GM10248 (cell line): Measurements from ENCODE around the gene RPL36AL.
A peak's percentile ranks its signal among the peaks of the same experiment; 100 is the strongest.

ENCODE experiments used
- CTCF ChIA-PET: fragments of 300-600 bp; sonication (Branson Sonifier 250); formaldehyde crosslinking; extraction: SDS; loops from one replicate; lab custom pipeline; 2021; ENCODE audit warnings: antibody characterized with exemption; lab: Yijun Ruan, JAX
- POLR2A ChIA-PET: fragments of 350-650 bp; sonication (Branson Sonifier 250); formaldehyde crosslinking; extraction: SDS; loops from one replicate; lab custom pipeline; 2020; ENCODE audit warnings: antibody characterized with exemption; lab: Yijun Ruan, JAX
- DNase-seq: peaks from one replicate; pipeline ENCODE4 v3.0.0; 2012; ENCODE audit errors: extremely low spot score
- TF ChIP-seq, protein P1 (sequence below): IDR thresholded peaks from 2 replicates; pipeline ENCODE4 v1.5.1; 2012; ENCODE audit warnings: mild to moderate bottlenecking, low read depth; ENCODE audit errors: extremely low read depth, missing control alignments, control extremely low read depth

The RPL36AL gene

DNA sequence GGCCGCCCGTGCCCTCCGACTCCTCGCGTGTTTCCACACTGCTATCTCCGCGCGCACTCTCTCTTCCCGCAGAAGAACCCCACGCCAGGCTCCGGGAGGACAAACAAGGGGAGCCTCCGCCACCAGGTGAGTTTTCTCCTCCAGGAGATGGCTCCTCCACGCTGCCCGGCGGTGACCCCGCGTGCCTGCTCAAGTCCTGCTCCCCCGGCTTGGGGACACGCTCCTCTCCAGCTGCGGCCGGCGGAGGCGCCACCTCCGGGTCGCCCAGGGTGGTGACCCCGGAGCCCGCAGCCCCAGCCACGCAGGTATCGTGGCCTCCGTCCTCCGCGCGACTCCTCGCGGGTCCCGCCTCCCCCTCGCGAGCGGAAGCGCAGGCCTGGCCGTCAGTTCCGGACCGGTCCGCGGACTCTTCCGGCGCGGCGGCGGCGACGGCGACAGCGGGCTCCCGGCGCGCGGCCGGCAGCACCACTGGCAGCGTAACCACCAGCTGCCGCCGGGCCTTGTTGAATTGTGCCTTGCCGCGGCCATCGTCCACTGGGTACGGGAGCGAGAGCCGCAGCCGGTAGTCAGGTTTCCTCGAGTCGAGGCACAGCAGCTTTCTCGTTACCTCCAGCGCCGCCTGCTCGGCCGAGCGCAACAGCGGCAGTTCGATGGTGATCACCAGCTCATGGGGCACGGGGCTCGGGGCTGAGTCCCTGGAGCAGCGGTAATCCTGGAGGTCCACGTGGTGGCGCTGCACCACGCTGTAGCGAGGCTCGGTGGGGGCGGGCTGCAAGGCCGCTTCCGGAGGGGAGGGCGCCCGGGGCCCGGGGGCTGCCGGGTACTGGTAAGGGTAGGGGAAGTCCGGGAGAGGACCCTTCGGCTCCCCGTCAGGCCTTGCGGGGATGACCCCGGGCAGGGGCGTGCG is 13.5 kb upstream of the RPL36AL start:
- TF ChIP-seq, protein P1, sequence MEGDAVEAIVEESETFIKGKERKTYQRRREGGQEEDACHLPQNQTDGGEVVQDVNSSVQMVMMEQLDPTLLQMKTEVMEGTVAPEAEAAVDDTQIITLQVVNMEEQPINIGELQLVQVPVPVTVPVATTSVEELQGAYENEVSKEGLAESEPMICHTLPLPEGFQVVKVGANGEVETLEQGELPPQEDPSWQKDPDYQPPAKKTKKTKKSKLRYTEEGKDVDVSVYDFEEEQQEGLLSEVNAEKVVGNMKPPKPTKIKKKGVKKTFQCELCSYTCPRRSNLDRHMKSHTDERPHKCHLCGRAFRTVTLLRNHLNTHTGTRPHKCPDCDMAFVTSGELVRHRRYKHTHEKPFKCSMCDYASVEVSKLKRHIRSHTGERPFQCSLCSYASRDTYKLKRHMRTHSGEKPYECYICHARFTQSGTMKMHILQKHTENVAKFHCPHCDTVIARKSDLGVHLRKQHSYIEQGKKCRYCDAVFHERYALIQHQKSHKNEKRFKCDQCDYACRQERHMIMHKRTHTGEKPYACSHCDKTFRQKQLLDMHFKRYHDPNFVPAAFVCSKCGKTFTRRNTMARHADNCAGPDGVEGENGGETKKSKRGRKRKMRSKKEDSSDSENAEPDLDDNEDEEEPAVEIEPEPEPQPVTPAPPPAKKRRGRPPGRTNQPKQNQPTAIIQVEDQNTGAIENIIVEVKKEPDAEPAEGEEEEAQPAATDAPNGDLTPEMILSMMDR, result peak; percentile 94
- ChIA-PET CTCF (interaction anchor here (0.6 to 6.6 kb wide), 36 partner anchors 9 to 1151 kb away, joined by 3 to 76 read pairs (median 5); partner anchors contain the start of genes KLHDC2, LRR1, MGAT2 and NEMF), POLR2A (interaction anchor here (0.7 to 2.2 kb wide), 5 partner anchors 10 to 133 kb away, joined by 3 to 16 read pairs (median 4); partner anchors contain the start of genes KLHDC2, MGAT2, RPL36AL and RPS29)
- DNase-seq, result peak; percentile 93

GRCh38 chr14:49623941-49624839 is 3.8 kb upstream of the RPL36AL start:
- ChIA-PET CTCF (interaction anchor here (2.1 to 7.5 kb wide), 2 partner anchors 10 to 38 kb away, joined by 5 to 76 read pairs; partner anchors contain the start of genes DNAAF2 and RPS29), POLR2A (interaction anchor here (0.5 to 1.5 kb wide), 5 partner anchors 10 to 38 kb away, joined by 3 to 7 read pairs (median 5); partner anchors contain the start of genes DNAAF2, LRR1 and RPS29)
- TF ChIP-seq, protein P1, result no peak
- peak; percentile 27 for DNase-seq

DNA sequence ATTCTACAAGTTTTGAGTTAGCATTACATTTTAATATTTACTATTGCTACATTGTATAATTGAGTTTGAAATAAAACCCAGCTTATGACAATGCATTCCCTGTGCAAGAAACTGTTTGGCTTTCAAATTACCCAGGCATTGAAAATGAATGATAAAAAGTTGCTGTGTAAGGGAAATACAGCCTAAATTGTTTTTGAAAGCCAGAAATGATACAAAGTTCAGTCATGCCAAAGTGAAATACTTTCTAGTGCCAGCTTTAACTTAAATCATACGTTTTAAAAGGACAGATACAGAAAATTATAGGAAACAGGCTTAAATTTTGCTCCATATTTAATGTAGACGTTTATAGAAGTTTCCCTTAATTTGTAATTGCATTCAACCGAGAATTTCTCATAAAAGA is 3.0 kb upstream of the RPL36AL start:
- ChIA-PET POLR2A (interaction anchor here (0.5 to 1.5 kb wide), 4 partner anchors 11 to 37 kb away, joined by 3 to 7 read pairs (median 5); partner anchors contain the start of genes DNAAF2, LRR1 and RPS29), CTCF (interaction anchor here (2.1 to 7.5 kb wide), 2 partner anchors 11 to 38 kb away, joined by 5 to 76 read pairs; partner anchors contain the start of genes DNAAF2 and RPS29)
- TF ChIP-seq, protein P1, result no peak
- no peak for DNase-seq

GRCh38 chr14:49622022-49622607 is 1.7 kb upstream of the RPL36AL start:
- DNase-seq, result no peak
- TF ChIP-seq, protein P1, result no peak
- CTCF ChIA-PET, result interaction anchor here (1.9 to 7.5 kb wide), 3 partner anchors 12 to 35 kb away, joined by 9 to 76 read pairs (median 13); partner anchors contain the start of genes DNAAF2, LRR1 and RPS29
- POLR2A ChIA-PET, result interaction anchor here (1.1 to 2.5 kb wide), 5 partner anchors 9 to 173 kb away, joined by 3 to 16 read pairs (median 7); partner anchors contain the start of genes DNAAF2 and RPS29

- POLR2A ChIA-PET, result interaction anchor here (0.6 to 2.5 kb wide), 14 partner anchors 10 to 462 kb away, joined by 3 to 16 read pairs (median 4); partner anchors contain the start of genes DNAAF2, LRR1, POLE2 and RPS29
- TF ChIP-seq, protein P1, result no peak
- DNase-seq, result peak; percentile 47
- CTCF ChIA-PET, result interaction anchor here (0.6 to 7.5 kb wide), 10 partner anchors 10 to 241 kb away, joined by 3 to 76 read pairs (median 9); partner anchors contain the start of genes DNAAF2, LRR1 and RPS29
Measured at GRCh38 chr14:49621114-49621881, 872 bp upstream of the RPL36AL start.
